ENCODE results near the gene NLRC4.
"Not testable (repeated sequence)": the region's sequence is repeated elsewhere in the genome, so short reads cannot be mapped to it uniquely, and the experiment has no call there.

NLRC4 gene

GRCh38 chr2:32248299-32248698 lies 16.4 kb downstream of the NLRC4 start:
- DNase-seq = no peak
- no peak for ATAC-seq

- no peak for ATAC-seq
- no peak for DNase-seq
These were observed 17.8 kb downstream of the NLRC4 start for GRCh38 chr2:32246911-32247310.

- no peak for ATAC-seq
- no peak for DNase-seq
These were observed 22.4 kb downstream of the NLRC4 start for GRCh38 chr2:32242331-32242730.

GRCh38 chr2:32237996-32238395 lies 26.7 kb downstream of the NLRC4 start:
- DNase-seq = no peak

GRCh38 chr2:32237488-32237887 lies 27.2 kb downstream of the NLRC4 start:
- no peak for DNase-seq
- ATAC-seq = no peak

More at GRCh38 chr2:32237996-32238395, 26.7 kb downstream of the NLRC4 start:
- ATAC-seq = no peak

GRCh38 chr2:32235315-32235714 lies 29.4 kb downstream of the NLRC4 start:
- no peak for ATAC-seq
- no peak for DNase-seq

GRCh38 chr2:32231959-32232358 lies 32.7 kb downstream of the NLRC4 start:
- no peak for ATAC-seq
- DNase-seq = no peak

- DNase-seq = no peak
- no peak for ATAC-seq
These were observed 35.1 kb downstream of the NLRC4 start for GRCh38 chr2:32229635-32230034.

GRCh38 chr2:32228181-32228580 lies 36.5 kb downstream of the NLRC4 start:
- DNase-seq (no peak), ATAC-seq (no peak)

- DNase-seq (no peak), ATAC-seq (no peak)
These were observed 37.2 kb downstream of the NLRC4 start for GRCh38 chr2:32227492-32227891.

GRCh38 chr2:32222966-32223365 lies 41.7 kb downstream of the NLRC4 start:
- ATAC-seq (no peak), DNase-seq (no peak)

GRCh38 chr2:32220445-32220844 lies 44.2 kb downstream of the NLRC4 start:
- DNase-seq (no peak), ATAC-seq (no peak)

- ATAC-seq (no peak), DNase-seq (no peak)
These were observed 52.4 kb downstream of the NLRC4 start for GRCh38 chr2:32212295-32212694.

GRCh38 chr2:32210767-32211408 lies 53.8 kb downstream of the NLRC4 start:
- ATAC-seq = no peak
- no peak for DNase-seq

- DNase-seq, ATAC-seq: not testable (repeated sequence)
These were observed 61.3 kb downstream of the NLRC4 start for GRCh38 chr2:32203428-32203827.

GRCh38 chr2:32200814-32201213 lies 63.9 kb downstream of the NLRC4 start:
- DNase-seq (no peak), ATAC-seq (no peak)

GRCh38 chr2:32192418-32192817 lies 72.3 kb downstream of the NLRC4 start:
- DNase-seq (no peak), ATAC-seq (no peak)

GRCh38 chr2:32189011-32189410 lies 75.7 kb downstream of the NLRC4 start:
- DNase-seq (no peak), ATAC-seq (no peak)

GRCh38 chr2:32182667-32183066 lies 82.0 kb downstream of the NLRC4 start:
- ATAC-seq (no peak), DNase-seq (no peak)

Measured in stimulated activated naive CD8-positive, alpha-beta T cell treated with anti-CD3 and anti-CD28 coated beads, Interleukin-15, Interleukin-2, amounts not matched to agents 100 U/mL and 50 U/mL, for 24 hours (primary cell).